Subcutaneous abdominal adipose tissue (tissue), 5 donors: ENCODE data around the gene ADGRE3.
"Not testable (repeated sequence)": the region's sequence is repeated elsewhere in the genome, so short reads cannot be mapped to it uniquely, and the experiment has no call there.

Experiments
- H3K27ac ChIP-seq: one replicate; pipeline ENCODE4 v1.7.0; 2013; ENCODE audit warnings: low read depth, mild to moderate bottlenecking, inconsistent platforms, low read length, moderate library complexity
- H3K27me3 ChIP-seq, 5 donors: one replicate each; pipeline ENCODE4 v1.7.0; 2013; ENCODE audit warnings: low read length in 5 of 5, inconsistent platforms in 1 of 5; ENCODE audit not compliant: control insufficient read depth in 5 of 5, insufficient read depth in 4 of 5
- H3K36me3 ChIP-seq, 5 donors: one replicate each; pipeline ENCODE4 v1.7.0; 2013; ENCODE audit warnings: low read length in 5 of 5; ENCODE audit not compliant: control insufficient read depth in 5 of 5, insufficient read depth in 5 of 5
- H3K4me1 ChIP-seq, 5 donors: one replicate each; pipeline ENCODE4 v1.7.0; 2013; ENCODE audit warnings: low read length in 5 of 5, mild to moderate bottlenecking in 3 of 5, moderate library complexity in 1 of 5; ENCODE audit not compliant: control insufficient read depth in 5 of 5, insufficient read depth in 5 of 5
- H3K4me3 ChIP-seq, 5 donors: one replicate each; pipeline ENCODE4 v1.7.0; 2013; ENCODE audit warnings: low read length in 5 of 5, low read depth in 1 of 5
- H3K9ac ChIP-seq, 5 donors: one replicate each; pipeline ENCODE4 v1.7.0; 2013; ENCODE audit warnings: low read length in 5 of 5, mild to moderate bottlenecking in 4 of 5, moderate library complexity in 3 of 5
- H3K9me3 ChIP-seq, 5 donors: one replicate each; pipeline ENCODE4 v1.7.0; 2013; ENCODE audit warnings: low read length in 5 of 5; ENCODE audit not compliant: control insufficient read depth in 5 of 5
- donor health status: healthy.
- donor health status: healthy.
- donor health status: healthy.
- donor health status: healthy.
- donor health status: healthy.

The ADGRE3 gene

DNA sequence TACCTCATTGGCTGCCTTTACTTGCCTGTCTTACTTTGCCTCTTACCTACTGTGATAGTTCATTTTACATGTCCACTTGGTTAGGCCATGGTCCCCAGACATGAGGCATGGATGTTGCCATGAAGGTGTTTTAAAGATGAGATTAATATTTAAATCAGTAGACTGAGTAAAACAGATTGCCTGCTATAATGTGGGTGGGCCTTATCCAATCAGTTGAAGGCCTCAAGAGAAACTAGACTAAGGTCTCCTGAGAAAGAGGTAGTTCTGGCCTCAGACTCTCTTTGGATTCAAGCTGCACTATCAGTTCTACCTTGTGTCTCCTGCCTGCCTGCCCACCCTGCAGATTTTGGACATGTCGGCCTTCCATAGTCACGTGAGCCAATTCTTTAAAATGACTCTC, 26.1 kb downstream of the ADGRE3 start:
- H3K9ac ChIP-seq, result no peak overlapping the region
- no peak overlapping the region for H3K4me3 ChIP-seq
- no peaks in the 10 kb centered on the region for H3K36me3 ChIP-seq

DNA sequence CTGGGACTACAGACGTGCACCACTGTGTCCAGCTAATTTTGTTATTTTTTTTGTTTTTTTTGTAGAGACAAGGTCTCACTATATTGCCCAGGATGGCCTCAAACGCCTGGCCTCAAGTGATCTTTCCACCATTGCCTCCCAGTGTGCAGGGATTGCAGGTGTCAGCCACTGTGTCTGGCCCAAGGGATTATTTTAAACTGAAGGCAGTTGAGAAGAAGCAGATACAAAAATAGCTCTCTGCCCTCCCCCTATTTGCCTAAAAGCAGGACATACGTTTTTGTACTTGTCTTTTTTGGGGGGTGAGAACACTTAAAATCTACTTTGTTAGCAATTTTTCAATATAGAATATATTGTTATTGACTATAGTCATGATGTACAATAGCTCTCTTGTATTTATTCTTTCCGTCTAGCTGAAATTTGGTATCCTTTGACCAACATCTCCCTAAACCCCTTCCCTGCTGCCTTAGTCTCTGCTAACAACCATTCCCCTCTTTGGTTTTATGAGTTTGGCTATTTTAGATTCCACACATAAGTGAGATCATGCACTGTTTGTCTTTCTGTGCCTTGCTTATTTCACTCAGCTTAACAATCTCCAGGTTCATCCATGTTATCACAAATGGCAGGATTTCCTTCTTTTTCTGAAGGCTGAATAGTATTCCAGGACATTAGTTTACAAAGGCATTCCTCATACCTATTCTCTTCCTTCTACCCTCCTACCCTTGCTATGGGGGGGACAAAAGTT, 34.9 kb downstream of the ADGRE3 start:
- no peaks in the 10 kb centered on the region for H3K4me1 ChIP-seq
- no peak overlapping the region for H3K27ac ChIP-seq
- H3K9me3 ChIP-seq, result peaks cover 7 to 17% (median 10%) of the 10 kb centered on the region in 5 donors

More for the DNA sequence above, 26.1 kb downstream of the ADGRE3 start:
- H3K4me1 ChIP-seq, result no peaks in the 10 kb centered on the region
- no peak overlapping the region for H3K27ac ChIP-seq
- H3K9me3 ChIP-seq, result peaks cover 0 to 3% (median 0%) of the 10 kb centered on the region in 5 donors
- H3K27me3 ChIP-seq, result peaks cover 0 to 2% (median 0%) of the 10 kb centered on the region in 5 donors

DNA sequence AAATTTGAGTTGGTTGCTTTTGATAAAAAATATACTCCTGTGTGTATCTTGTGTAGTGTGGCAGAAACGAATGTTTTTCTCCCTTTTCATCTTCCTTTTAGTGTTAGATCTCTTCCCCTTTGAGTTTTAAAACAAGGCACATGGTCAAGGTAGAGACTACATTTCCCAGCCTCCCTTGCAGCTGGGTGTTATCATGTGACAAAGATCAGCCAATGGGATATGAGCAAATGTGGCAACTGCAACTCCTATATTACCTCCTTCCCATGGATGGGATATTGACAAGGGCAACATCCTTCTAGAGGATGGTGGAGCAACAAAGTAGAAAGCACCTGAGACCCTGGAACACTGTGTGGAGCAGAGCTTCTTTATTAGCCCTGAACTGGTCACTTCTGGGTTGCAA, 42.4 kb downstream of the ADGRE3 start:
- Histone ChIP-seq H3K36me3 (no peaks in the 10 kb centered on the region), H3K27me3 (no peaks in the 10 kb centered on the region), H3K4me1 (no peaks in the 10 kb centered on the region), H3K27ac (no peak overlapping the region), H3K9me3 (peaks cover 0 to 20% (median 6%) of the 10 kb centered on the region in 5 donors), H3K9ac (no peak overlapping the region), H3K4me3 (no peak overlapping the region)

More for the DNA sequence above, 34.9 kb downstream of the ADGRE3 start:
- H3K9ac ChIP-seq, result no peak overlapping the region
- H3K36me3 ChIP-seq, result no peaks in the 10 kb centered on the region
- no peaks in the 10 kb centered on the region for H3K27me3 ChIP-seq
- no peak overlapping the region for H3K4me3 ChIP-seq

DNA sequence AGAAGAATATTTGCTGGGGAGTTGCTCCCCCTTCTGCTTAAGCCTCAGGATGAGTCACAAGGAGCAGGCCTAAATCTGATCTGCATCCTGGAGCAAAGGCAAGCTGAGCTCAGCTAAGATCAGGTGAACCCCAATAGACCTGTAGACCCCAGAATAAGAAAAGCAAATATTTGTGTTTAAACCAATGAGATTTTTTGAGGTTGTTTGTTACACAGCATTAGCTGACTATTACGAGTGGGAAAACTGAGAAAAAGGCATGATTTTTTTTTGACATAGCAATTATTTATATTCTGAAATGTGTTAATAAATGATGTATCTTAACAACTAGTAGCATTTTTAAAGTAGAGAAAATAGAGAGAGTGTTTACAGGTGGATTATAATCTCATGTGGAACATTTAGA, 45.1 kb downstream of the ADGRE3 start:
- Histone ChIP-seq H3K27ac (no peak overlapping the region), H3K9me3 (peaks cover 0 to 20% (median 6%) of the 10 kb centered on the region in 5 donors), H3K36me3 (no peaks in the 10 kb centered on the region), H3K4me1 (no peaks in the 10 kb centered on the region), H3K4me3 (no peak overlapping the region), H3K27me3 (peaks cover 0 to 5% (median 0%) of the 10 kb centered on the region in 5 donors), H3K9ac (no peak overlapping the region)

DNA sequence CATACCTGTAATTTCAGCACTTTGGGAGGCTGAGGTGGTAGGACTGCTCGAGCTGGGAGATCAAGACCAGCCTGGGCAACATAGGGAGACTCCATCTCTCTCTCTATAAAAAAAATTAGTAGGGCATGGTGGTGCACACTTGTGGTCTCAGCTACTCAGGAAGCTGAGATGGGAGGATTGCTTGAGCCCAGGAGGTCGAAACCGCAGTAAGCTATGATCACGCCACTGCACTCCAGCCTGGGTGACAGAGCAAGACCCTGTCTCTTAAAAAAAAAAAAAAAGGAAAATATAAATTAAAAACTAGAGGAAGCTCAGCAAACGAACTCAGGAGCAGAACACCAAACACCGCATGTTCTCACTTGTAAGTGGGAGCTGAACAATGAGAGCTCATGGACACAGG, 50.2 kb downstream of the ADGRE3 start:
- peaks cover 5 to 16% (median 9%) of the 10 kb centered on the region in 5 donors for H3K9me3 ChIP-seq
- H3K4me3 ChIP-seq, H3K27me3 ChIP-seq, H3K36me3 ChIP-seq, H3K9ac ChIP-seq, H3K4me1 ChIP-seq, H3K27ac ChIP-seq: not testable (repeated sequence)

DNA sequence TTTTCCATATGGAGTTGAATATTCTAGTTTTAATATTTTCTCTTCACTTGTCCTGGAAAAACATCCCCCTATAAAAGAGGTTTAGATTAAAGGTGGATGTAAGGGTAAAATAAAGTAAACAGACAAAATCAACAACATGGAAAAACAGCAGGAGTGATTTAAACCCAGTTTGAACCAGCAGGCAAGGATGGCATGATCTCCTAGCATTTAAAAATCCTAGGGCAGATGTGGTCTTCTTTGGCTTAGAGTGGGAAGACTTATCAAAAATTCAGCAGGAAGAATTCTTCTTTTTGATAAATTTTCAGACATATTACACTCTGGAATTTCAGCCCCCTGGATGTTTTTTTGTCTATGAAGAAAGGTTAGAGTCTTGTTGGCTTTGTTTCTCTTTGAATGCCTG, 55.2 kb downstream of the ADGRE3 start:
- Histone ChIP-seq H3K4me1 (no peaks in the 10 kb centered on the region), H3K4me3 (peak overlapping the region in 1 of 5 donors; percentile 22), H3K27ac (no peak overlapping the region), H3K9me3 (peaks cover 6 to 15% (median 14%) of the 10 kb centered on the region in 5 donors), H3K36me3 (no peaks in the 10 kb centered on the region), H3K9ac (no peak overlapping the region), H3K27me3 (peaks cover 0 to 5% (median 0%) of the 10 kb centered on the region in 5 donors)

DNA sequence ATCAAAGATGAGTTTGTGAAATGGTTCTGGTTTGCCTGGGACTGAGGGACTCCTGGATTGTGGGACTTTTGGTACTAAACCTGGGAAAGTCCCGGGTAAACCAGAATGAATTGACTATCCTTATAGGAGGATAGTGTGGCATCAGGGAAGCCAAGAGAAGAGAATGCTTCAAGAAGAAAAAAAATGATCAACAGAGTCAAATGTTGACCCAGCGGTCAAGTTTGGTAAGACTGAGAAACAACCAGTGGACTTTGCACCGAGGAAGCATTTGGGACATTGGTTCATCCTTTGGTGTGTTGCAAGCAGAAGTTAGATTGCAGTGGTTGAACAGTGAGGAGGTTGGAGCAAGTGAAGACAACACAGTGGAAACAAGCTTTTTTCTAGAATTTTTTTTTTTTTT, 58.2 kb downstream of the ADGRE3 start:
- H3K27ac ChIP-seq, result no peak overlapping the region
- H3K9me3 ChIP-seq, result peaks cover 6 to 17% (median 14%) of the 10 kb centered on the region in 5 donors
- peaks cover 0 to 3% (median 0%) of the 10 kb centered on the region in 5 donors for H3K27me3 ChIP-seq
- no peaks in the 10 kb centered on the region for H3K36me3 ChIP-seq
- no peak overlapping the region for H3K4me3 ChIP-seq
- H3K4me1 ChIP-seq, result no peaks in the 10 kb centered on the region
- no peak overlapping the region for H3K9ac ChIP-seq

DNA sequence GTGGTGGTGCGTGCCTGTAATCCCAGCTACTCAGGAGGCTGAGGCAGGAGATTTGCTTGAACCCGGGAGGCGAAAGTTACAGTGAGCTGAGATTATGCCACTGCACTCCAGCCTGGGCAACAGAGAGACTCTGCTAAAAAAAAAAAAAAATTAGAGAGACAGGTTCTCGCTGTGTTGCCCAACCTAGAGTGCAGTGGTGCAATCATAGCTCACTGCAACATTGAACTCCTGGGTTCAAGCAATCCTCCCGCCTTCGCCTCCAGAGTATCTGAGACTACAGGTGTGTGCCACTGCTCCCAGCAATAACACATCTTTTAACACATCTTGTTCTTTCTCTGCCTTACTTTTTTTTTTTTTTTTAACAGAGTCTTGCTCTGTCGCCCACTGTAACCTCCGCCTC, 59.0 kb downstream of the ADGRE3 start:
- Histone ChIP-seq H3K4me3 (no peak overlapping the region), H3K9me3 (peaks cover 6 to 17% (median 14%) of the 10 kb centered on the region in 5 donors), H3K27ac (no peak overlapping the region), H3K4me1 (no peaks in the 10 kb centered on the region), H3K27me3 (peaks cover 0 to 3% (median 0%) of the 10 kb centered on the region in 5 donors), H3K9ac (no peak overlapping the region), H3K36me3 (no peaks in the 10 kb centered on the region)

DNA sequence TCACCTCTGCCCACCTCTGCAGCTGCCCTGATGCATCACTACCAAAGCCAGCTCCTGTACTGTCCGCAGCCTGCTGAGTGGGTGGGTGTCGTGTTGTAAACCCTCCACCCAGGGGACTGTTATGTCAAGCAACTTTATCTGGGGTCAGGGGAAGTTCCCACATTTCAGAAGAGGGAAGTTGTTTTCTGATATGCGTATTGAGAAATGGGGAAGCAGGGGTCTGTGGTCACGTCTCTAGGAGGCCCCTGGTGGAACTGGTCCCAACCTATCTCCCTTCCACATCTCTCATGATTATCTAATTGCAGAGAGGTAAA, 60.6 kb downstream of the ADGRE3 start:
- H3K4me3 ChIP-seq, result no peak overlapping the region
- no peak overlapping the region for H3K9ac ChIP-seq
- H3K9me3 ChIP-seq, result peaks cover 0 to 6% (median 3%) of the 10 kb centered on the region in 5 donors
- peaks cover 0 to 3% (median 0%) of the 10 kb centered on the region in 5 donors for H3K27me3 ChIP-seq
- H3K36me3 ChIP-seq, result no peaks in the 10 kb centered on the region
- H3K4me1 ChIP-seq, result no peaks in the 10 kb centered on the region
- no peak overlapping the region for H3K27ac ChIP-seq

DNA sequence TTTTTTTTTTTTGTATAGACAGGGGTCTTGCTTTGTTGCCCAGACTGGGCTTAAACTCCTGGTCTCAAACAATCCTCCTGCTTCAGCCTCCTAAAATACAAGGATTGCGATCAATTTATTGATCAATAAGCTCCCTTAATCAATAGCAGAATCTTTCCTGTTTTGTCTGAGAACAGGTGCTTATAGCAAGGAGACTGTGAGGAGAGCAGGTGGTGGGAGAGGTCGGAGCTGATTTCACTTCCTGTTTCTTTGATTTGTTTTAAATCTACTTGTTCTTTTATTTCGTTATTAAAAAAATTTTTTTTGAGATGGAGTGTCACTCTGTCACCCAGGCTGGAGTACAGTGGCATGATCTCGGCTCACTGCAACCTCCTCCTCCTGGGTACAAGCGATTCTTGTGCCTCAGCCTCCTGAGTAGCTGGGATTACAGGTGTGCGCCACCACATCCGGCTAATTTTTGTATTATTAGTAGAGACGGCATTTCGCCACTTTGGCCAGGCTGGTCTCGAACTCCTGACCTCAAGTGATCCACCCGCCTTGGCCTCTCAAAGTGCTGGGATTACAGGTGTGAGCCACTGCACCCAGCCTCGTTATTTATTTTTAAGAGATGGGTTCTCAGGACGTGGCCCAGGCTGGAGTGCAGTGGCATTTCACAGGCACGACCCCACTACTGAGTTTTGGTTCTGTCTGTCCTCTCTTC, 61.1 kb downstream of the ADGRE3 start:
- not testable (repeated sequence) for H3K4me1 ChIP-seq, H3K36me3 ChIP-seq, H3K27ac ChIP-seq, H3K27me3 ChIP-seq, H3K4me3 ChIP-seq, H3K9me3 ChIP-seq, H3K9ac ChIP-seq
